Heart left ventricle (tissue), 13 donors: ENCODE results near the gene CDR2L.

Experiments used
- CTCF ChIP-seq, 12 donors: fragments of 200-600 bp; sonication (generic) in 4 of 12; IDR thresholded peaks; one replicate each; pipeline versions ENCODE4 v1.5.0 to v1.8.0; 2018 to 2022; ENCODE audit warnings: antibody characterized with exemption in 12 of 12, mild to moderate bottlenecking in 5 of 12
- POLR2A ChIP-seq, 2 donors: fragments of 450-650 bp; IDR thresholded peaks; one replicate each; pipeline ENCODE4 v1.6.1; 2017; ENCODE audit warnings: antibody characterized with exemption in 2 of 2, mild to moderate bottlenecking in 2 of 2, moderate library complexity in 2 of 2
- donor health status: ischemic (EF 13 %, LVEDD 7.1; RV severe dilation, severe dysfunction).
- donor health status: DM: no; HTN: yes; CAD: no.
- donor health status: DM: no; HTN: no; CAD: no.
- donor health status: ischemic (EF 25% LVEDD 6.9; RV normal size, moderate dysfunction).
- donor health status: ischemic (EF 25% LVEDD 5.7; RV mildly dilated, moderate dysfunction).
- donor health status: ischemic (EF 35%, LVEDD 5.7; RV mildly dilated, moderate dysfunction).
- donor health status: nonischemic (EF 11% LVEDD 7.7; RV severe dilation, severe dysfunction).
- donor health status: DM: yes; HTN: yes; CAD: no.
- donor health status: PGD.
- donor health status: ischemic (EF 29% LVEDD 5.4; RV normal size, mild dysfunction).
- donor health status: nonischemic (EF 23%, LVEDD 6.1; RV moderate dilation, normal function).

DNA sequence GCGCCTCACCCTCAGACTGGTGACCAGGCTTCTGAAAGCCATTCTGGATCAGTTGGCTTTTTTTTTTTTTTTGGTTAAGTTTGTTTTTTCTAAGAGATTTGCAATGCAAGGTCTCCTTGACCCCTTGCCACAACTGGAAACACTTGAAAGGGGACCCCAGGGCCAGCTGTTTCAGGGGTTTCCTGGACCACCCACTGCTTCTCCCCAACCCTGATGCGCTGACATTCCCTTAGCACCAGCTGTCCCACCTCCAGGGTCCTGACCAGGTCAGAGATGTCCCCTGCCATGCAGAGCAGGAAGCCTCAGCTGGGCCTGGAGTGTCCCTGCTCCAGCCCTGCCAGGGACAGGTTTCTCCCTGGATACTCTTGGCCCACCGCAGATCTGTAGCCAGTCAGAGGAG is 16.9 kb downstream of the CDR2L start:
- TF ChIP-seq CTCF (IDR thresholded peaks at IDR 0.05) (no peak), POLR2A (IDR thresholded peaks at IDR 0.05) (no peak)
